Left ventricle myocardium inferior (tissue), 1 donor: Measurements from ENCODE around the gene IFNK. TPM values are rescaled to one million over a fixed set of nuclear protein-coding genes. Genes with fewer than 3 reads are reported as not detected.

Experiments
- DNase-seq: peaks from one replicate; pipeline ENCODE4 v3.0.0-alpha.2; 2020
- H3K27ac ChIP-seq: fragments of 200-600 bp; replicated peaks from 2 replicates; pipeline ENCODE4 v1.8.0; 2021
- H3K27me3 ChIP-seq: fragments of 200-600 bp; 2 replicates; pipeline ENCODE4 v1.8.0; 2021; ENCODE audit warnings: low read depth
- H3K36me3 ChIP-seq: fragments of 200-600 bp; 2 replicates; pipeline ENCODE4 v1.8.0; 2021
- H3K4me1 ChIP-seq: fragments of 200-600 bp; 2 replicates; pipeline ENCODE4 v1.8.0; 2021
- H3K4me3 ChIP-seq: fragments of 200-600 bp; 2 replicates; pipeline ENCODE4 v1.8.0; 2021; ENCODE audit warnings: mild to moderate bottlenecking, moderate library complexity
- H3K9me3 ChIP-seq: fragments of 200-600 bp; replicated peaks from 2 replicates; pipeline ENCODE4 v1.8.0; 2021
- intact Hi-C: fragments of 100-400 bp; cut with micrococcal nuclease; formaldehyde crosslinking; loops from one replicate; pipeline ENCODE4 v1.11.0; 2022
- total RNA-seq: library from RNA; stranded (reverse); fragmentation: NEBNext Ultra II Directional; extraction: Animal tissue kit (Norgen Biotek cat#: 25700); gene quantifications from one replicate; pipeline ENCODE4 v1.2.1, GENCODE V29; 2021
- TF ChIP-seq, protein P1 (sequence below): fragments of 200-600 bp; IDR thresholded peaks from 2 replicates; pipeline ENCODE4 v1.8.0; 2021; ENCODE audit warnings: antibody characterized with exemption, mild to moderate bottlenecking, borderline replicate concordance
- donor health status: DM: no; HTN: yes; CAD: no; lungs with severe emphysema.

Gene IFNK
- total RNA-seq, 1 donor from 2014 or later, result not detected

- TF ChIP-seq, protein P1, sequence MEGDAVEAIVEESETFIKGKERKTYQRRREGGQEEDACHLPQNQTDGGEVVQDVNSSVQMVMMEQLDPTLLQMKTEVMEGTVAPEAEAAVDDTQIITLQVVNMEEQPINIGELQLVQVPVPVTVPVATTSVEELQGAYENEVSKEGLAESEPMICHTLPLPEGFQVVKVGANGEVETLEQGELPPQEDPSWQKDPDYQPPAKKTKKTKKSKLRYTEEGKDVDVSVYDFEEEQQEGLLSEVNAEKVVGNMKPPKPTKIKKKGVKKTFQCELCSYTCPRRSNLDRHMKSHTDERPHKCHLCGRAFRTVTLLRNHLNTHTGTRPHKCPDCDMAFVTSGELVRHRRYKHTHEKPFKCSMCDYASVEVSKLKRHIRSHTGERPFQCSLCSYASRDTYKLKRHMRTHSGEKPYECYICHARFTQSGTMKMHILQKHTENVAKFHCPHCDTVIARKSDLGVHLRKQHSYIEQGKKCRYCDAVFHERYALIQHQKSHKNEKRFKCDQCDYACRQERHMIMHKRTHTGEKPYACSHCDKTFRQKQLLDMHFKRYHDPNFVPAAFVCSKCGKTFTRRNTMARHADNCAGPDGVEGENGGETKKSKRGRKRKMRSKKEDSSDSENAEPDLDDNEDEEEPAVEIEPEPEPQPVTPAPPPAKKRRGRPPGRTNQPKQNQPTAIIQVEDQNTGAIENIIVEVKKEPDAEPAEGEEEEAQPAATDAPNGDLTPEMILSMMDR, result no peak
- DNase-seq, result no peak
- Histone ChIP-seq H3K27ac (no peak overlapping the region), H3K36me3 (no peaks in the 10 kb centered on the region), H3K27me3 (no peaks in the 10 kb centered on the region), H3K4me1 (no peaks in the 10 kb centered on the region), H3K4me3 (no peak overlapping the region), H3K9me3 (peaks cover 20% of the 10 kb centered on the region)
- intact Hi-C loops, result no loop called here
Measured at GRCh38 chr9:27482709-27483108, 41.4 kb upstream of the IFNK start.

DNA sequence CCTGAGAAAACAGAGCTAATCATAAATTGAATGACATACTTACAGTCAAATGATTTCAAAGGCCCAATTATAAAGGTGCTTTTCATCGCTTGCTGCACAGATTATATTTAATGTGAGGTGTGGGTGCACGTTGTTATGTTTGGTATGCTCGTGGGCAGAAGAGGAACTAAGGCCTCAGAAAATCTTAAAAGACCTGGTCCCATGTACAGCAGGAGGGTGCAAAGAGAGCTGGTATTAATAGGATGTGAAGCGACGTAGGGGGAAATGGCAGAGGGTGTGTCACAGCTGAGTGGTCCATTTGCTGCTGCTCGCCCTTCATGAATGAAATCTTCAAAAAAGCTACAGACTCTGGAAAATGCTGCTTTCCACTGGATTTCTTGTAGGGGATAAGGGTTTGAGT is 40.5 kb upstream of the IFNK start:
- no peaks in the 10 kb centered on the region for H3K27me3 ChIP-seq
- intact Hi-C loops, result no loop called here
- H3K9me3 ChIP-seq, result peaks cover 12% of the 10 kb centered on the region
- H3K27ac ChIP-seq, result no peak overlapping the region
- no peaks in the 10 kb centered on the region for H3K36me3 ChIP-seq
- TF ChIP-seq, protein P1, result no peak
- DNase-seq, result no peak
- H3K4me1 ChIP-seq, result no peaks in the 10 kb centered on the region
- no peak overlapping the region for H3K4me3 ChIP-seq

DNA sequence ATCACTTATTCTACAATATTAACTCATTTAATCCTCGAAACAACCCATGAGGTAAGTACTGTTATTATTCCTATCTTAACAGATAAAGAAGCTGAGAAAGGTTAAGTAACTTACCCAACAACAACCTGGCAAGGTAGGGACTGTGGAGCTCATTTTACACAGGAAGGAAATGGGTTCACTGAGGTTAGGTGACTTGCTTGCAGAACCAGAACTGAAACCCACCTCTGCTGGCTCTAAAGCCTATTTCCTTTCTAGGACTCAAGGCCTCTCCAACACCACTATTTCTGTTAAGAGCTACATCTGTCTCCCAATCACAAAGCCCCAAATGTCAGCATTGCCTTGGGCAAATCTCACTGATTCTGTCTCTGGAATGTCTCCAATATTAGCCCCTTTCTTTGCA is 38.9 kb upstream of the IFNK start:
- TF ChIP-seq, protein P1, result no peak

GRCh38 chr9:27487128-27487640 is 36.9 kb upstream of the IFNK start:
- intact Hi-C loops, result no loop called here
- DNase-seq, result no peak
- TF ChIP-seq, protein P1, result no peak
- Histone ChIP-seq H3K27me3 (no peaks in the 10 kb centered on the region), H3K4me3 (no peak overlapping the region), H3K4me1 (no peaks in the 10 kb centered on the region), H3K9me3 (no peaks in the 10 kb centered on the region), H3K36me3 (no peaks in the 10 kb centered on the region), H3K27ac (no peak overlapping the region)

More for the DNA sequence above, 38.9 kb upstream of the IFNK start:
- H3K4me1 ChIP-seq, result no peaks in the 10 kb centered on the region
- H3K36me3 ChIP-seq, result no peaks in the 10 kb centered on the region
- DNase-seq, result no peak
- H3K9me3 ChIP-seq, result no peaks in the 10 kb centered on the region
- intact Hi-C loops, result no loop called here
- no peak overlapping the region for H3K27ac ChIP-seq
- no peaks in the 10 kb centered on the region for H3K27me3 ChIP-seq
- no peak overlapping the region for H3K4me3 ChIP-seq

DNA sequence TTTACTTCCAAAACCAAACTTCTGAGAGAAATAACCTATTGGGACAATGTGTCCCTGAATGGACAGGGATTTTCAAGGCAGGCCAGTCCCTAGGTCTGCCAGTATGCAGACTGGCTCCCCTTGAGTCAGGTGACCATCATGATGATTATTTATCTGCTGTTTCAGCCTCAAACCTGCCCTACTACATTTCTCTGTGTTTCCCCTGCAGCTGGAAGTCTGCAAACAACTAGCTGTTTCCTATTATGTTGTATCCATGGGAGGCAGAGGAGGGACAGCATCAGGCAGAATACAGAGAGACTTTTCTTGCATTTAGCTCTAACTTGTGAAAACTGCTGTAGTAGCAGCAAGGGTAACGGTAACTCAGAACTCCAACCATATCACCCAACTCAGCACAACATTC is 36.2 kb upstream of the IFNK start:
- no peaks in the 10 kb centered on the region for H3K36me3 ChIP-seq
- TF ChIP-seq, protein P1, result no peak
- DNase-seq, result no peak
- H3K4me1 ChIP-seq, result no peaks in the 10 kb centered on the region
- H3K4me3 ChIP-seq, result no peak overlapping the region
- intact Hi-C loops, result no loop called here
- H3K9me3 ChIP-seq, result no peaks in the 10 kb centered on the region
- no peak overlapping the region for H3K27ac ChIP-seq
- H3K27me3 ChIP-seq, result no peaks in the 10 kb centered on the region
